ENCODE results near the gene SNAP47.

Gene SNAP47

DNA sequence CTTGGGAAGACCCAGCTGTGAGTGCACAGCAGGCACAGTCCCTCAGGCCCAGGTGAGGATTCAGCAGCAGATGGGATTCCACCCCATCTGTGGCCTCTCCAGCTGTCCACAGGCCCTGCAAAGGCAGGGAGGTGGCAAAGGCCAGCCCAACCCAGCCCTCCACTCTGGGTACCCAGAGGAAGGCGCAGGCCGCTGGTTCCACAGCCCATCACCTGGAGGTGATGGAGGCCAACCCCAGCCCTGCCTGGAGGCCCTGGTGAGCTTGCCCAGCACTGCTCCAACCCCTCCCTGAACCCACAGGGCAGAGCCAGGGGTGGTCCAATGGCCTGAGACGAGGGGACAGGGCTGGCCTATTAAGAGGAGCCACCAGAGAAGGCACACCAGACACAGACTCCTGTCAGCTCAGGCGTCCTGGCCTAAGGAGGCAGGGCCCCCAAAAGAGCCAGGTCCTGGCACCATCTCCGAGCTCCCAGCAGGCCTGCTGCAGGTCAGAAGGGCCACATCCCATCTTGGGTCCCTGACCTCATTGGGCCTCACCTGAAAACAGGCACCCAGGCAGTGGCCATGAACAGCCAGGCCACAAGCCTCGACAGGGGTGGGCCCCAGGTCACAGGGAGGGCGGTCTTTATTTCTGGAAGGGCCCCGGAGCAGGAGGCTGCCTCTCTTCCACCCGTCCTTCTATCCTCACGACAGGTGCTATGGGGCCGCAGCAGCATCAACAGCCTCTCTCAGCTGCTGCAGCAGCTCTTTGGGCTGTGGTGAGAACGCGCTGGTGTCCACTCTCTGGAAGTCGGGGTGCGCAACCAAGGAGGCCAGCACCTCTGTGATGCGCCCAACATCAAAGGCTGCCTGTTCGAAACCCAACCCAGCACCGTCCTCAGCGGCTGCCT lies 3.3 kb upstream of the SNAP47 start:
- Histone ChIP-seq H3K9me3 (no peaks in the 10 kb centered on the region), H3K27me3 (no peaks in the 10 kb centered on the region), H4K20me1 (peaks cover 72% of the 10 kb centered on the region), H3K4me3 (no peak overlapping the region), H3K27ac (no peak overlapping the region), H3K36me3 (peaks cover 35% of the 10 kb centered on the region), H3K4me2 (no peak overlapping the region), H3K9ac (no peak overlapping the region), H3K4me1 (peaks cover 63% of the 10 kb centered on the region)
- TF ChIP-seq Cebpa-rat (IDR thresholded peaks at IDR 0.05) = no peak

DNA sequence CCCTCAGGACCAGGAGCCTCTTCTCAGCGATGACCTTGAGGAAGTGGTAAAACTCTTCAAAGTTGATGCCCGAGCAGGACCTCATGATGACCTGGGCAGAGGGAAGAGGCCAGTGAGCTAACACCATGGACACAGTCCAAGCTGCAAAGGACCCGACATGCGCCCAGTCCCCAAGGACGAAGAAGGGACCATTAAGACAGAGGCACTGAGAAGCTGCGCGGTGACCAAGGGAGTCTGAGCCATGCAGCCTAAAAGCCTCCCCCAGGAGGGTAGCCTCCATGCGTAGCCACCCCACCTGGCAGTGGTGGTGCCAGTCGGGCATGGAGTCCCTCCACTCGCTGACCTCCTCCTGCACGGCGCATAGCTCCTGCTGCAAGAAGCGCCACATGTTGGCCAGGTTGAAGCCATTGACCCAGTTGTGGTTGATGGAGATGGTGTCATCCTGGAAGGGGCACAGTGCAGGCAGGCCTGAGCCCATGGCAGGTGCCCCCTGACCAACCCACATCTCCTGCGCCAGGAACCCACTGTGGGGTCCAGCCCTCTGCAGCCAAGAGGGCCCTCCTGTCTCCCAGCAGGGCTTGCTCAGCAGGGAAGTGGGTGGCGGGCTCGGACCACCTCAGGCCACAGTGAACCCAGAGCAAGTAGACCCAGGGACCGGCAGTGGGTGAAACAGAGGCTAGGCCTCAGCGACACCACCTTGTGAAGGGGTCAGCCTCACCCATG lies 2.5 kb upstream of the SNAP47 start:
- no peaks in the 10 kb centered on the region for H3K27me3 ChIP-seq
- peaks cover 59% of the 10 kb centered on the region for H3K4me1 ChIP-seq

GRCh38 chr1:227733309-227733705 lies 1.9 kb upstream of the SNAP47 start:
- no peaks in the 10 kb centered on the region for H3K9me3 ChIP-seq
- peaks cover 55% of the 10 kb centered on the region for H3K4me1 ChIP-seq
- peaks cover 81% of the 10 kb centered on the region for H4K20me1 ChIP-seq
- peaks cover 35% of the 10 kb centered on the region for H3K36me3 ChIP-seq
- H3K27me3 ChIP-seq = no peaks in the 10 kb centered on the region
- H3K4me2 ChIP-seq = peak overlapping the region; percentile 95
- TF ChIP-seq Cebpa-rat (IDR thresholded peaks at IDR 0.05) = no peak
- 0 out of 2 replicates have a peak overlapping the region, but pooled peaks have one; percentile 92 for H3K9ac ChIP-seq
- no peak overlapping the region for H3K27ac ChIP-seq
- H3K4me3 ChIP-seq = peak overlapping the region; percentile 96; the same call in 1 of the 2 replicates

More for the DNA sequence above, 2.5 kb upstream of the SNAP47 start:
- Histone ChIP-seq H3K9ac (no peak overlapping the region), H3K36me3 (peaks cover 35% of the 10 kb centered on the region), H3K4me3 (no peak overlapping the region), H3K4me2 (peak overlapping the region; percentile 95; the same call in 1 of the 2 replicates), H3K27ac (no peak overlapping the region), H4K20me1 (peaks cover 80% of the 10 kb centered on the region), H3K9me3 (no peaks in the 10 kb centered on the region)
- TF ChIP-seq Cebpa-rat (IDR thresholded peaks at IDR 0.05) = no peak

DNA sequence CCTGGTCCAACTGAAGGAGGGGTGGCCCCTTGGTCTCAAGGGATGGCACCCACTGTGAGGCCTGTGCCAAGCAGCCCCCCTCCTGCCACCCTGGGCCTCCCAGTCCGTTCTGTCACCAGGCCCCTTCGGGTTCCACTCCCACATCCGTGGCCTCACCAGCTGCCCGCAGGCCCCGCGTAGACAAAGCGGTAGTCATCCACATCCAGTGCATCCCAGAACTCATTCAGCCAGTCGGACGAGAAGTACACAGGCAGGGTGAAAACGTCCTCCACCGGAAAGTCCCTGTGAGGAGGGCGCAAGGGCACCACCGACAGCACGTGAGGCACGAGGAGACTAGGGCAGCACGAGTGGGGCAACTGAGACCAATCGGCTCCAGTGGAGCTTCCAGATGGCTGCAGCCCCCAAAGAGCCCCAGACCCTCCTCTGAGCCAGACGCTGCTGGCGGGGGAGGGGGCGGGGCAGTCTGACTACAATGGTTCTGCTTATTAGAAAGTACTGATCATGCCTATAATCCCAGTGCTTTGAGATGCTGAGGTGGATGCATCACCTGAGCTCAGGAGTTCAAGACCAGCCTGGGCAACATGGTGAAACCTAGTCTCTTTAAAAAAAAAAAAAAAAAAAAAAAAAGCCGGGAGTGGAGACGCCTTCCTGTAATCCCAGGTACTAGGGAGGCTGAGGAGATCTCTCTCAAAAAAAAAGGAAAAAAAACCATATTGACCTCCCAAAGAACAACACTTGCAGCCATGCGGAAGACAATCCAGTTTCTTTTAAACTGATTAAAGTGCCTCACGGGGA lies 1.3 kb upstream of the SNAP47 start:
- peak overlapping the region; percentile 93 for H3K27ac ChIP-seq
- H3K4me3 ChIP-seq = peak overlapping the region; percentile 96
- H3K27me3 ChIP-seq = no peaks in the 10 kb centered on the region
- peak overlapping the region; percentile 95 for H3K4me2 ChIP-seq
- peaks cover 54% of the 10 kb centered on the region for H3K4me1 ChIP-seq
- peak overlapping the region; percentile 92 for H3K9ac ChIP-seq
- no peaks in the 10 kb centered on the region for H3K9me3 ChIP-seq
- H4K20me1 ChIP-seq = peaks cover 84% of the 10 kb centered on the region
- TF ChIP-seq Cebpa-rat (IDR thresholded peaks at IDR 0.05) = no peak
- peaks cover 39% of the 10 kb centered on the region for H3K36me3 ChIP-seq

DNA sequence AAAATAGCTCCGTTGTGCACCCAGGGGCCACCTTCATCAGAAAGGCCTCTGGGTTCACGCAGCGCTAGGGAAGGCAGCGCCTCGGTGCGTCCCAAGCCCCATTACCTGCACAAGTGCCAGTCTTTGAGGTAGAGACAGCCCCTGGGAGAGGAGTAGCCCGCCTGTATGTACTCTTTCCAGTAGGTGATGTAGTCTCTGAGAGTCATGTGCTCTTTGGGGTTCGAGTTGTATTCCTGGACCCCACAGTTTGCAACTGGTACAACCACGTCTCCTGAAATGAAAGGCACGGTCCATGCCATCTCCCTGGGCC lies 734 bp upstream of the SNAP47 start:
- no peak for TF ChIP-seq Cebpa-rat (IDR thresholded peaks at IDR 0.05)
- Histone ChIP-seq H3K4me1 (peaks cover 54% of the 10 kb centered on the region), H3K9me3 (no peaks in the 10 kb centered on the region), H3K36me3 (peaks cover 44% of the 10 kb centered on the region), H3K4me2 (peak overlapping the region; percentile 95), H3K27me3 (no peaks in the 10 kb centered on the region), H3K4me3 (peak overlapping the region; percentile 96), H4K20me1 (peaks cover 84% of the 10 kb centered on the region), H3K9ac (peak overlapping the region; percentile 92), H3K27ac (peak overlapping the region; percentile 93)

DNA sequence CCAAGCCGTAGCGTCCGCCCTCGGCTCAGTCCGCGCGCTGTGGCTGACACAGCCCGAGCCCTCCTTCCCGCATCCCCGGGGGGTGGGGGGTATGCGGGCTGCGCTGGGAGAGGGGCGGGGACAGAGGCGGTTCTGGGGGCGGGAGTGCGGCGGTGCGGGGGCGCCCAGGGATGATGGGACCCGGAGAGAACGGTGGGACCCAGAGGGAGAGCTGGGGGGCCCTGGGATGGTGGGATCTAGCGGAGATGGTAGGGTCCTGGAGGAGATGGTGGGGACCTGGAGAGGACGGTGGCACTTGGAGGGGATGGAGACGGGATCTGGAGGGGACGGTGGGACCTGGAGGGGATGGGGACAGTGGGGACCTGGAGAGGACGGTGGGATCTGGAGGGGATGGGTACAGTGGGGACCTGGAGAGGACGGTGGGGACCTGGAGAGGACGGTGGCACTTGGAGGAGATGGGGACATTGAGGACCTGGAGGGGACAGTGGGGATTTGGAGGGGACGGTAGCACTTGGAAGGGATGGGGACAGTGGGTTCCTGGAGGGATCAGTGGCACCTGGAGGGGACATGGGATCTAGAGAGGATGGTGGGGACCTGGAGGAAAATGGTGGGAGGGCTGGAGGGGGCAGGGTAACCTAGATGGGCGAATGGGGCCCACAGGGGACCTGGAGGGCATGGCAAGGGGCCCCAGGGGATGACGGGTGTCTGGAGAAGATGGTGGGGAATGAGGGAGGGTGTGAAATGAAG lies 477 bp downstream of the SNAP47 start:
- Histone ChIP-seq H3K9me3 (no peaks in the 10 kb centered on the region), H3K27me3 (no peaks in the 10 kb centered on the region), H3K4me3 (peak overlapping the region; percentile 96), H3K4me2 (peak overlapping the region; percentile 95), H3K9ac (peak overlapping the region; percentile 92), H4K20me1 (peaks cover 84% of the 10 kb centered on the region), H3K36me3 (peaks cover 52% of the 10 kb centered on the region), H3K4me1 (peaks cover 48% of the 10 kb centered on the region), H3K27ac (peak overlapping the region; percentile 93)
- no peak for TF ChIP-seq Cebpa-rat (IDR thresholded peaks at IDR 0.05)

DNA sequence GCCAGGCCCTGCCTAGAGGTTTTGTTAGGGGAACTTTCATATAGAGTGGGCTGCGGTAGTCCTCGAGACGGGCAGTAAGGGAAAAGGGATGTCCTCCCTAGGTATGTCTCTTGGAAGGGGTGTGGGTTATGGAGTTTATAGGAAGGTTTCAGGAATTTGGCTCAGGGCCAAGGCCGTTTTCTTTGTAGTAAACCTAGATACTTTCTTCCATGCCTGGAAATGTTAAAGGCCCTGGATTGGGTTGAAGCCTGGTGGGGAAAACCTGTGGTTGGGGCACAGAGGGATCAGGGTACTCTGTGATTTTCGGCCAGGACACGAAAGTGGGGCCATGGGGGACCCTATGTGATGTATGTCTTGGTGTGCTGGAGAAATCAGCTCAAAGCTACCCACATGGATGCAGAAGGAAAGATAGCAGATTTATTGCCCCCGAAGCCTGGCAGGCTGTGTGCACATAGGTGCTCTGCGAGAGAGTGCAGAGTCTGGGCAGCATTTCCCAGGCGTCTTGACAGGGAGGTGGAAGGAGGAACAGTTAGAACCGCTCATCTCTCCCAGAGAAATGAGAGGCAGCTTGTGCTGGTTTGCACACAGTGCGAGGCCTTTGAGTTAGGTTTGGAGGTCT lies 1.7 kb downstream of the SNAP47 start:
- peaks cover 48% of the 10 kb centered on the region for H3K4me1 ChIP-seq
- peaks cover 84% of the 10 kb centered on the region for H4K20me1 ChIP-seq
- TF ChIP-seq Cebpa-rat (IDR thresholded peaks at IDR 0.05) = no peak
- 0 out of 2 replicates have a peak overlapping the region, but pooled peaks have one; percentile 9 for H3K9ac ChIP-seq
- no peak overlapping the region for H3K27ac ChIP-seq
- no peak overlapping the region for H3K4me3 ChIP-seq
- H3K36me3 ChIP-seq = peaks cover 40% of the 10 kb centered on the region
- H3K4me2 ChIP-seq = peak overlapping the region; percentile 95
- H3K9me3 ChIP-seq = no peaks in the 10 kb centered on the region
- H3K27me3 ChIP-seq = no peaks in the 10 kb centered on the region

DNA sequence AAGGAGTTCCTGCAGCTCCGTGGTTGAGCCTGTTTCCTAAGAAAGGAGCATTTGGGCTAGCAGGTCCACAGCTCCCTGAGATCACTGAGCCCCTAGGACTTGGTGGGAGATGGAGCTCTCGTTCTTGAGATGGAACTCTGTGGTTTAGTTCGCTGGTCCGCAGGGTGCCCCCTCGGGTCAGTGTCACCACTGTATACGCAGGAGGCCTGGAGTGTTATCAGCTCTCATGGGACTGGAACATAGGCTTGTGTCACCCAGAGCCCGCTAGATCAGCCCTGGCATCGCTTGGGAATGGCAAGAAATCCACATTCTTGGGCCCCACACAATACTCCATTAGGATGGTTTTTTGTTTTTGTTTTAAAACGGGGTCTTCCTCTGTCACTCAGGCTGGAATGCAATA lies 3.6 kb downstream of the SNAP47 start:
- no peak for TF ChIP-seq Cebpa-rat (IDR thresholded peaks at IDR 0.05)
- Histone ChIP-seq H3K4me2 (no peak overlapping the region), H3K27ac (no peak overlapping the region), H3K36me3 (peaks cover 21% of the 10 kb centered on the region; the same call in 1 of the 2 replicates), H3K9ac (no peak overlapping the region), H3K27me3 (no peaks in the 10 kb centered on the region), H3K9me3 (no peaks in the 10 kb centered on the region), H3K4me3 (no peak overlapping the region), H4K20me1 (peaks cover 84% of the 10 kb centered on the region), H3K4me1 (peaks cover 55% of the 10 kb centered on the region)

All from BLaER1 (cell line).